Skeletal muscle cell (primary cell): ENCODE measurements around the gene GSTK1.
"Not testable (repeated sequence)": the region's sequence is repeated elsewhere in the genome, so short reads cannot be mapped to it uniquely, and the experiment has no call there.

Experiments
- DNase-seq: peaks from one replicate; pipeline ENCODE4 v3.0.0-alpha.2; 2010; ENCODE audit warnings: low read depth
- H3K4me3 ChIP-seq: 2 replicates; pipeline ENCODE4 v1.5.1; 2011; ENCODE audit warnings: low read depth, mild to moderate bottlenecking, control low read depth, low read length, moderate library complexity

The GSTK1 gene

GRCh38 chr7:143263266-143264195 is at the start of gene GSTK1:
Gene GSTK1 (plus strand): TSS chr7:143263441. CDS start chr7:143263514, 73 bp downstream.
- peak within 1 kb of the TSS; percentile 90 for H3K4me3 ChIP-seq
- DNase-seq: no peak

- H3K4me3 ChIP-seq, DNase-seq: not testable (repeated sequence)
These were observed 49.8 kb upstream of the GSTK1 start for GRCh38 chr7:143213478-143213877.

GRCh38 chr7:143214789-143215679 is 48.2 kb upstream of the GSTK1 start:
- peak; percentile 48 for DNase-seq
- no peak overlapping the region for H3K4me3 ChIP-seq

- no peak overlapping the region for H3K4me3 ChIP-seq
- DNase-seq: no peak
These were observed 47.1 kb upstream of the GSTK1 start for GRCh38 chr7:143216151-143216550.

- DNase-seq: no peak
These were observed 46.6 kb upstream of the GSTK1 start for GRCh38 chr7:143216686-143217085.

GRCh38 chr7:143217806-143218205 is 45.4 kb upstream of the GSTK1 start:
- no peak for DNase-seq
- no peak overlapping the region for H3K4me3 ChIP-seq

More at GRCh38 chr7:143216686-143217085, 46.6 kb upstream of the GSTK1 start:
- no peak overlapping the region for H3K4me3 ChIP-seq

GRCh38 chr7:143221286-143221685 is 42.0 kb upstream of the GSTK1 start:
- H3K4me3 ChIP-seq: no peak overlapping the region
- no peak for DNase-seq

- no peak for DNase-seq
- H3K4me3 ChIP-seq: no peak within 1 kb of the TSS
These were observed 41.5 kb upstream of the GSTK1 start, which contains the start of gene TAS2R40 for GRCh38 chr7:143221737-143222136. Gene TAS2R40 (plus strand): TSS chr7:143222037. CDS start chr7:143222079, 42 bp downstream.

GRCh38 chr7:143222782-143223181 is 40.5 kb upstream of the GSTK1 start:
- H3K4me3 ChIP-seq: no peak overlapping the region
- DNase-seq: no peak

GRCh38 chr7:143223784-143224183 is 39.5 kb upstream of the GSTK1 start:
- H3K4me3 ChIP-seq: no peak overlapping the region
- DNase-seq: no peak

- H3K4me3 ChIP-seq: no peak overlapping the region
- no peak for DNase-seq
These were observed 38.2 kb upstream of the GSTK1 start for GRCh38 chr7:143225047-143225446.

GRCh38 chr7:143227806-143228205 is 35.4 kb upstream of the GSTK1 start:
- no peak for DNase-seq
- no peak overlapping the region for H3K4me3 ChIP-seq

- no peak for DNase-seq
- no peak overlapping the region for H3K4me3 ChIP-seq
These were observed 34.0 kb upstream of the GSTK1 start for GRCh38 chr7:143229054-143229790.

- no peak overlapping the region for H3K4me3 ChIP-seq
- no peak for DNase-seq
These were observed 32.4 kb upstream of the GSTK1 start for GRCh38 chr7:143230602-143231457.

- no peak overlapping the region for H3K4me3 ChIP-seq
- DNase-seq: no peak
These were observed 29.3 kb upstream of the GSTK1 start for GRCh38 chr7:143233816-143234532.

- no peak overlapping the region for H3K4me3 ChIP-seq
- DNase-seq: no peak
These were observed 28.7 kb upstream of the GSTK1 start for GRCh38 chr7:143234533-143234875.

GRCh38 chr7:143235561-143235960 is 27.7 kb upstream of the GSTK1 start:
- no peak for DNase-seq
- H3K4me3 ChIP-seq: no peak overlapping the region

- DNase-seq: no peak
These were observed 26.7 kb upstream of the GSTK1 start for GRCh38 chr7:143236408-143236990.

More at GRCh38 chr7:143236408-143236990, 26.7 kb upstream of the GSTK1 start:
- no peak overlapping the region for H3K4me3 ChIP-seq
